Vagina (tissue), 2 donors: ENCODE data around the gene FCMR. TPM values are rescaled to one million over a fixed set of nuclear protein-coding genes. Genes with fewer than 3 reads are reported as not detected.
A peak's percentile ranks its signal among the peaks of the same experiment; 100 is the strongest.

Source experiments
- DNase-seq, 2 donors: peaks; one replicate each; pipeline ENCODE4 v3.0.0-alpha.2; 2017; ENCODE audit errors: extremely low spot score in 2 of 2
- H3K27ac ChIP-seq: fragments of 200-600 bp; sonication (generic); one replicate; pipeline ENCODE4 v1.5.1; 2019
- H3K27me3 ChIP-seq: fragments of 200-600 bp; sonication (generic); one replicate; pipeline ENCODE4 v1.5.1; 2019
- H3K36me3 ChIP-seq, 2 donors: fragments of 200-600 bp; sonication (generic); one replicate each; pipeline ENCODE4 v1.5.1; 2017 to 2019
- H3K4me1 ChIP-seq: fragments of 200-600 bp; sonication (generic); one replicate; pipeline ENCODE4 v1.5.1; 2019
- H3K4me3 ChIP-seq, 2 donors: fragments of 200-600 bp; sonication (generic); 1 replicate in 1 of 2; 2 replicates in 1 of 2; pipeline ENCODE4 v1.5.1; 2016 to 2019
- H3K9me3 ChIP-seq: fragments of 200-600 bp; sonication (generic); one replicate; pipeline ENCODE4 v1.5.1; 2019
- CTCF ChIP-seq, 3 experiments: fragments of 450-650 bp in 2 of 3; fragments of 200-600 bp in 1 of 3; sonication (generic) in 1 of 3; IDR thresholded peaks; one replicate each; pipeline ENCODE4 v1.5.1; 2017 to 2019; ENCODE audit warnings: antibody characterized with exemption in 3 of 3, mild to moderate bottlenecking in 2 of 3, moderate library complexity in 2 of 3
- POLR2A ChIP-seq, 2 donors: fragments of 450-650 bp; IDR thresholded peaks; one replicate each; pipeline ENCODE4 v1.6.1; 2017; ENCODE audit warnings: antibody characterized with exemption in 2 of 2, mild to moderate bottlenecking in 2 of 2, moderate library complexity in 2 of 2
- POLR2AphosphoS5 ChIP-seq, 2 donors: sonication (generic); formaldehyde crosslinking; IDR thresholded peaks; one replicate each; pipeline ENCODE4 v1.9.0; 2017; ENCODE audit warnings: antibody characterized with exemption in 2 of 2, mild to moderate bottlenecking in 2 of 2, low read depth in 1 of 2; ENCODE audit not compliant: insufficient read depth in 1 of 2
- intact Hi-C: fragments of 100-400 bp; cut with DNase I; formaldehyde crosslinking; loops from one replicate; pipeline ENCODE4 v1.15.1; 2023
- total RNA-seq: library from RNA; depleted of rRNA; stranded (reverse); fragments of >200 nt; gene quantifications from one replicate; pipeline ENCODE4 v1.2.3, GENCODE V29; 2016

Gene FCMR
- 12.3 TPM for total RNA-seq

- Histone ChIP-seq H3K36me3 (no peaks in the 10 kb centered on the region), H3K9me3 (no peaks in the 10 kb centered on the region), H3K4me3 (peak within 1 kb of the TSS in 1 of 2 donors; percentile 20), H3K27me3 (no peaks in the 10 kb centered on the region), H3K27ac (peak within 1 kb of the TSS; percentile 67), H3K4me1 (no peaks in the 10 kb centered on the region)
- DNase-seq, result no peak
- intact Hi-C loops, result no loop called here
- no peak for TF ChIP-seq CTCF (IDR thresholded peaks at IDR 0.05)
- TF ChIP-seq POLR2A (IDR thresholded peaks at IDR 0.05), result no peak
- peak in 1 of 2 donors; percentile 13 for TF ChIP-seq POLR2AphosphoS5 (IDR thresholded peaks at IDR 0.05; ENCODE audit: insufficient read depth in 1 of 2, low read depth in 1 of 2)
Measured at GRCh38 chr1:206921772-206922265, at the start of gene FCMR. FCMR (minus strand) TSS chr1:206921941; CDS start chr1:206921854, 87 bp downstream.

- no peaks in the 10 kb centered on the region for H3K36me3 ChIP-seq
- H3K27ac ChIP-seq, result no peak overlapping the region
- no peaks in the 10 kb centered on the region for H3K27me3 ChIP-seq
- TF ChIP-seq CTCF (IDR thresholded peaks at IDR 0.05), result no peak
- TF ChIP-seq POLR2AphosphoS5 (IDR thresholded peaks at IDR 0.05; ENCODE audit: insufficient read depth in 1 of 2, low read depth in 1 of 2), result no peak
- no peak for TF ChIP-seq POLR2A (IDR thresholded peaks at IDR 0.05)
- H3K9me3 ChIP-seq, result no peaks in the 10 kb centered on the region
- H3K4me1 ChIP-seq, result no peaks in the 10 kb centered on the region
- intact Hi-C loops, result no loop called here
- no peak for DNase-seq
- H3K4me3 ChIP-seq, result no peak overlapping the region
Measured at GRCh38 chr1:206971029-206971655, 49.4 kb upstream of the FCMR start.

- Histone ChIP-seq H3K9me3 (no peaks in the 10 kb centered on the region), H3K4me3 (no peak within 1 kb of the TSS), H3K4me1 (no peaks in the 10 kb centered on the region), H3K27me3 (no peaks in the 10 kb centered on the region), H3K27ac (no peak within 1 kb of the TSS), H3K36me3 (no peaks in the 10 kb centered on the region)
- TF ChIP-seq POLR2A (IDR thresholded peaks at IDR 0.05) (no peak), POLR2AphosphoS5 (IDR thresholded peaks at IDR 0.05; ENCODE audit: insufficient read depth in 1 of 2, low read depth in 1 of 2) (no peak), CTCF (IDR thresholded peaks at IDR 0.05) (no peak)
- no peak for DNase-seq
- intact Hi-C loops, result no loop called here
Measured at GRCh38 chr1:206970446-206970845, 48.7 kb upstream of the FCMR start, which contains the start of gene FCAMR. FCAMR (minus strand) TSS chr1:206970460; CDS start chr1:206970125, 335 bp downstream.

GRCh38 chr1:206969090-206969489 is 47.3 kb upstream of the FCMR start:
- TF ChIP-seq POLR2A (IDR thresholded peaks at IDR 0.05) (no peak), POLR2AphosphoS5 (IDR thresholded peaks at IDR 0.05; ENCODE audit: insufficient read depth in 1 of 2, low read depth in 1 of 2) (no peak), CTCF (IDR thresholded peaks at IDR 0.05) (no peak)
- Histone ChIP-seq H3K27me3 (no peaks in the 10 kb centered on the region), H3K4me1 (no peaks in the 10 kb centered on the region), H3K27ac (no peak overlapping the region), H3K4me3 (no peak overlapping the region), H3K36me3 (no peaks in the 10 kb centered on the region), H3K9me3 (no peaks in the 10 kb centered on the region)
- DNase-seq, result no peak
- intact Hi-C loops, result no loop called here
